SU-DHL-6 (cell line): ENCODE data around the gene SH3BP2.

Source experiments
- H2AFZ ChIP-seq: fragments of 200-600 bp; sonication (generic); 2 replicates; pipeline ENCODE4 v1.6.1; 2014; ENCODE audit warnings: low read depth, mild to moderate bottlenecking, moderate library complexity, mixed read lengths, antibody characterized with exemption, low read length; ENCODE audit not compliant: severe bottlenecking
- H3F3A ChIP-seq: fragments of 200-600 bp; shearing (Covaris generic); 2 replicates; pipeline ENCODE4 v1.6.0; 2016; ENCODE audit warnings: antibody characterized with exemption, mild to moderate bottlenecking; ENCODE audit not compliant: insufficient read depth
- H3K27ac ChIP-seq: fragments of 200-600 bp; sonication (generic); 2 replicates; pipeline ENCODE4 v1.5.1; 2016; ENCODE audit warnings: low read depth, mild to moderate bottlenecking, low read length, moderate library complexity, mixed read lengths
- H3K27me3 ChIP-seq: fragments of 200-600 bp; sonication (generic), shearing (Covaris generic); 2 replicates; pipeline ENCODE4 v1.6.0; 2014; ENCODE audit warnings: mild to moderate bottlenecking, low read length
- H3K36me3 ChIP-seq: fragments of 200-600 bp; sonication (generic); 2 replicates; pipeline ENCODE4 v1.6.1; 2014; ENCODE audit warnings: mild to moderate bottlenecking, low read length, mixed read lengths
- H3K4me2 ChIP-seq: fragments of 300-600, 200-600 bp; shearing (Covaris generic), sonication (generic); 2 replicates; pipeline ENCODE4 v1.6.0; 2014; ENCODE audit warnings: low read length, low read depth, mild to moderate bottlenecking; ENCODE audit not compliant: poor library complexity, severe bottlenecking
- H3K4me3 ChIP-seq: fragments of 200-600 bp; sonication (generic); 2 replicates; pipeline ENCODE4 v1.5.1; 2014; ENCODE audit warnings: antibody characterized with exemption, low read length, mild to moderate bottlenecking, mixed read lengths; ENCODE audit not compliant: insufficient read depth, poor library complexity, severe bottlenecking
- H3K79me2 ChIP-seq: fragments of 200-600 bp; sonication (generic); 2 replicates; pipeline ENCODE4 v1.6.1; 2014; ENCODE audit warnings: mild to moderate bottlenecking, low read length, moderate library complexity; ENCODE audit not compliant: insufficient read depth
- H3K9ac ChIP-seq: fragments of 200-600 bp; sonication (generic); 2 replicates; pipeline ENCODE4 v1.7.0; 2014; ENCODE audit warnings: mild to moderate bottlenecking, low read length
- H3K9me2 ChIP-seq: fragments of 200-600 bp; sonication (generic); replicated peaks from 2 replicates; pipeline ENCODE4 v1.6.1; 2014; ENCODE audit warnings: low read length; ENCODE audit not compliant: insufficient read depth
- H3K9me3 ChIP-seq: fragments of 200-600 bp; sonication (generic); 2 replicates; pipeline ENCODE4 v1.6.1; 2014; ENCODE audit warnings: low read length, mixed read lengths; ENCODE audit not compliant: insufficient read depth
- H4K20me1 ChIP-seq: fragments of 200-600 bp; sonication (generic); 2 replicates; pipeline ENCODE4 v1.6.1; 2014; ENCODE audit warnings: low read depth, mild to moderate bottlenecking, antibody characterized with exemption, low read length, moderate library complexity, mixed read lengths
- CTCF ChIP-seq: fragments of 200-600 bp; sonication (generic); IDR thresholded peaks from one replicate; pipeline ENCODE4 v1.5.1; 2017; ENCODE audit warnings: antibody characterized with exemption, mild to moderate bottlenecking, low read length, moderate library complexity; ENCODE audit not compliant: insufficient read depth, poor library complexity, severe bottlenecking
- EZH2phosphoT487 ChIP-seq: fragments of 200-600 bp; sonication (generic), shearing (Covaris generic); conservative IDR thresholded peaks from 2 replicates; pipeline ENCODE4 v1.6.1; 2018; ENCODE audit warnings: mild to moderate bottlenecking, antibody characterized with exemption, low read length, moderate library complexity, mixed read lengths

Gene SH3BP2

GRCh38 chr4:2791518-2792395 lies 1.1 kb upstream of the SH3BP2 start:
- Histone ChIP-seq H3K4me3 (no peak overlapping the region), H3K9me3 (no peaks in the 10 kb centered on the region), H3F3A (no peaks in the 10 kb centered on the region), H3K9me2 (no peaks in the 10 kb centered on the region), H3K9ac (no peak overlapping the region), H2AFZ (no peak overlapping the region), H4K20me1 (no peaks in the 10 kb centered on the region), H3K27me3 (no peaks in the 10 kb centered on the region; the same call in 1 of the 2 replicates), H3K27ac (no peak overlapping the region), H3K4me2 (no peak overlapping the region), H3K79me2 (no peaks in the 10 kb centered on the region), H3K36me3 (no peaks in the 10 kb centered on the region)
- TF ChIP-seq CTCF (no peak), EZH2phosphoT487 (no peak)

GRCh38 chr4:2792396-2792710 lies 532 bp upstream of the SH3BP2 start:
- H3K27ac ChIP-seq = no peak overlapping the region
- H3K79me2 ChIP-seq = no peaks in the 10 kb centered on the region
- no peaks in the 10 kb centered on the region for H3F3A ChIP-seq
- no peaks in the 10 kb centered on the region for H3K36me3 ChIP-seq
- no peak overlapping the region for H3K4me3 ChIP-seq
- H2AFZ ChIP-seq = no peak overlapping the region
- H4K20me1 ChIP-seq = no peaks in the 10 kb centered on the region
- no peaks in the 10 kb centered on the region for H3K9me2 ChIP-seq
- H3K9me3 ChIP-seq = no peaks in the 10 kb centered on the region
- TF ChIP-seq CTCF (no peak), EZH2phosphoT487 (no peak)
- H3K27me3 ChIP-seq = no peaks in the 10 kb centered on the region; the same call in 1 of the 2 replicates
- no peak overlapping the region for H3K4me2 ChIP-seq
- no peak overlapping the region for H3K9ac ChIP-seq

- no peaks in the 10 kb centered on the region for H3F3A ChIP-seq
- no peak overlapping the region for H2AFZ ChIP-seq
- no peaks in the 10 kb centered on the region for H3K9me2 ChIP-seq
- H3K79me2 ChIP-seq = no peaks in the 10 kb centered on the region
- no peak overlapping the region for H3K9ac ChIP-seq
- no peak overlapping the region for H3K4me3 ChIP-seq
- H3K9me3 ChIP-seq = no peaks in the 10 kb centered on the region
- TF ChIP-seq EZH2phosphoT487 = no peak
- no peak for TF ChIP-seq CTCF
- no peak overlapping the region for H3K4me2 ChIP-seq
- H3K27me3 ChIP-seq = no peaks in the 10 kb centered on the region; the same call in 1 of the 2 replicates
- no peak overlapping the region for H3K27ac ChIP-seq
- H4K20me1 ChIP-seq = no peaks in the 10 kb centered on the region
- H3K36me3 ChIP-seq = no peaks in the 10 kb centered on the region
Observed at GRCh38 chr4:2793586-2794485, 951 bp downstream of the SH3BP2 start.
